Cerebellar nuclear complex (tissue), 1 donor: Measurements from ENCODE around the gene TNRC6C.
A peak's percentile ranks its signal among the peaks of the same experiment; 100 is the strongest.

ENCODE experiments used
- DNase-seq, 2 experiments: peaks; one replicate each; lab custom pipeline; 2025; lab: John Stamatoyannopoulos, UW

The TNRC6C gene

GRCh38 chr17:77957857-77958715 is at the start of gene TNRC6C:
TNRC6C (plus strand) TSS chr17:77958703; CDS start chr17:78004207, 45,504 bp downstream.
- peak; percentile 92 to 99 for DNase-seq

GRCh38 chr17:77909236-77909635 is 49.3 kb upstream of the TNRC6C start:
- no peak for DNase-seq

- no peak for DNase-seq
Measured at GRCh38 chr17:77909816-77910215, 48.7 kb upstream of the TNRC6C start.

- DNase-seq: no peak
Measured at GRCh38 chr17:77914385-77915254, 43.9 kb upstream of the TNRC6C start.

- no peak for DNase-seq
Measured at GRCh38 chr17:77915594-77916021, 42.9 kb upstream of the TNRC6C start.

- DNase-seq: no peak
Measured at GRCh38 chr17:77916264-77916663, 42.2 kb upstream of the TNRC6C start.

GRCh38 chr17:77916703-77917481 is 41.6 kb upstream of the TNRC6C start:
- peak in 1 of 2 experiments; percentile 12 for DNase-seq

GRCh38 chr17:77919276-77919675 is 39.2 kb upstream of the TNRC6C start:
- DNase-seq: no peak

- no peak for DNase-seq
Measured at GRCh38 chr17:77923135-77923534, 35.4 kb upstream of the TNRC6C start.

- no peak for DNase-seq
Measured at GRCh38 chr17:77923776-77924513, 34.6 kb upstream of the TNRC6C start.

- no peak for DNase-seq
Measured at GRCh38 chr17:77924757-77925336, 33.7 kb upstream of the TNRC6C start.

GRCh38 chr17:77925831-77926543 is 32.5 kb upstream of the TNRC6C start:
- no peak for DNase-seq

- no peak for DNase-seq
Measured at GRCh38 chr17:77926981-77927380, 31.5 kb upstream of the TNRC6C start.

- DNase-seq: no peak
Measured at GRCh38 chr17:77927777-77928518, 30.6 kb upstream of the TNRC6C start.

- DNase-seq: no peak
Measured at GRCh38 chr17:77928519-77929179, 29.9 kb upstream of the TNRC6C start.

GRCh38 chr17:77929180-77929564 is 29.3 kb upstream of the TNRC6C start:
- DNase-seq: no peak

- no peak for DNase-seq
Measured at GRCh38 chr17:77929871-77930436, 28.5 kb upstream of the TNRC6C start.
